Ishikawa (cell line): ENCODE results near the gene KIAA1549.

Experiments
- CEBPB ChIP-seq: IDR thresholded peaks from 2 replicates; pipeline ENCODE4 v1.6.1; 2012
- CREB1 ChIP-seq: IDR thresholded peaks from 2 replicates; pipeline ENCODE4 v1.6.1; 2012; ENCODE audit warnings: low read depth
- EGR1 ChIP-seq: IDR thresholded peaks from 2 replicates; pipeline ENCODE4 v1.6.1; 2012
- EP300 ChIP-seq: IDR thresholded peaks from 2 replicates; pipeline ENCODE4 v1.6.1; 2012; ENCODE audit warnings: borderline replicate concordance
- FOXM1 ChIP-seq: IDR thresholded peaks from 2 replicates; pipeline ENCODE4 v1.6.1; 2012; ENCODE audit warnings: low read depth, borderline replicate concordance
- NFIC ChIP-seq: IDR thresholded peaks from 2 replicates; pipeline ENCODE4 v1.6.1; 2012
- RAD21 ChIP-seq: IDR thresholded peaks from 2 replicates; pipeline ENCODE4 v1.6.1; 2012; ENCODE audit warnings: low read depth
- TAF1 ChIP-seq: IDR thresholded peaks from 2 replicates; pipeline ENCODE4 v1.6.1; 2012; ENCODE audit warnings: low read depth, mild to moderate bottlenecking
- TCF12 ChIP-seq: IDR thresholded peaks from 2 replicates; pipeline ENCODE4 v1.6.1; 2012; ENCODE audit warnings: low read depth
- TEAD4 ChIP-seq: IDR thresholded peaks from 2 replicates; pipeline ENCODE4 v1.6.1; 2012
- YY1 ChIP-seq: IDR thresholded peaks from 2 replicates; pipeline ENCODE4 v1.6.1; 2012; ENCODE audit warnings: low read depth
- ZBTB7A ChIP-seq: IDR thresholded peaks from 2 replicates; pipeline ENCODE4 v1.6.1; 2012; ENCODE audit warnings: low read depth
- TF ChIP-seq, protein P1 (sequence below): IDR thresholded peaks from 2 replicates; pipeline ENCODE4 v1.6.1; 2012; ENCODE audit warnings: low read depth, mild to moderate bottlenecking
- TF ChIP-seq, protein P2 (sequence below): IDR thresholded peaks from 2 replicates; pipeline ENCODE4 v1.6.1; 2012
- TF ChIP-seq, protein P3 (sequence below): IDR thresholded peaks from 2 replicates; pipeline ENCODE4 v1.6.1; 2012

The KIAA1549 gene

DNA sequence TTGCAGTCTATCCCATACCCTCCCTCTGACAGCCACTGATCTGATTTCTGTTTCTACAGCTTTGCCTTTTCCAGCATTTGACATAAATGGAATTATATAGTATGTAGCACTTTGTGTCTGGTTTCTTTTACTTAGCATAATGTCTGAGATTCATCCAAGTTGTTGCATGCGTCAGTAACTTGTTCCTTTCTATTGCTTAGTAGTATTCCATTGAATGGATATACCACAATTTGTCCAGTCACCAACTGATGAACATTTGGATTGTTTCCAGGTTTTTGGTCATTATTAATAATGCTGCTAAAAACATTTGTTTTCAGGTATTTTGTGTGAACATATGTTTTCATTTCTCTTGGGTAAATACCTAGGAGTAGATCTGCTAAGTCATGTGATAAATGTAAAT lies 6.5 kb upstream of the KIAA1549 start:
- TF ChIP-seq EGR1, result no peak
- TF ChIP-seq, protein P1, sequence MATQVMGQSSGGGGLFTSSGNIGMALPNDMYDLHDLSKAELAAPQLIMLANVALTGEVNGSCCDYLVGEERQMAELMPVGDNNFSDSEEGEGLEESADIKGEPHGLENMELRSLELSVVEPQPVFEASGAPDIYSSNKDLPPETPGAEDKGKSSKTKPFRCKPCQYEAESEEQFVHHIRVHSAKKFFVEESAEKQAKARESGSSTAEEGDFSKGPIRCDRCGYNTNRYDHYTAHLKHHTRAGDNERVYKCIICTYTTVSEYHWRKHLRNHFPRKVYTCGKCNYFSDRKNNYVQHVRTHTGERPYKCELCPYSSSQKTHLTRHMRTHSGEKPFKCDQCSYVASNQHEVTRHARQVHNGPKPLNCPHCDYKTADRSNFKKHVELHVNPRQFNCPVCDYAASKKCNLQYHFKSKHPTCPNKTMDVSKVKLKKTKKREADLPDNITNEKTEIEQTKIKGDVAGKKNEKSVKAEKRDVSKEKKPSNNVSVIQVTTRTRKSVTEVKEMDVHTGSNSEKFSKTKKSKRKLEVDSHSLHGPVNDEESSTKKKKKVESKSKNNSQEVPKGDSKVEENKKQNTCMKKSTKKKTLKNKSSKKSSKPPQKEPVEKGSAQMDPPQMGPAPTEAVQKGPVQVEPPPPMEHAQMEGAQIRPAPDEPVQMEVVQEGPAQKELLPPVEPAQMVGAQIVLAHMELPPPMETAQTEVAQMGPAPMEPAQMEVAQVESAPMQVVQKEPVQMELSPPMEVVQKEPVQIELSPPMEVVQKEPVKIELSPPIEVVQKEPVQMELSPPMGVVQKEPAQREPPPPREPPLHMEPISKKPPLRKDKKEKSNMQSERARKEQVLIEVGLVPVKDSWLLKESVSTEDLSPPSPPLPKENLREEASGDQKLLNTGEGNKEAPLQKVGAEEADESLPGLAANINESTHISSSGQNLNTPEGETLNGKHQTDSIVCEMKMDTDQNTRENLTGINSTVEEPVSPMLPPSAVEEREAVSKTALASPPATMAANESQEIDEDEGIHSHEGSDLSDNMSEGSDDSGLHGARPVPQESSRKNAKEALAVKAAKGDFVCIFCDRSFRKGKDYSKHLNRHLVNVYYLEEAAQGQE, result no peak
- TF ChIP-seq, protein P2, sequence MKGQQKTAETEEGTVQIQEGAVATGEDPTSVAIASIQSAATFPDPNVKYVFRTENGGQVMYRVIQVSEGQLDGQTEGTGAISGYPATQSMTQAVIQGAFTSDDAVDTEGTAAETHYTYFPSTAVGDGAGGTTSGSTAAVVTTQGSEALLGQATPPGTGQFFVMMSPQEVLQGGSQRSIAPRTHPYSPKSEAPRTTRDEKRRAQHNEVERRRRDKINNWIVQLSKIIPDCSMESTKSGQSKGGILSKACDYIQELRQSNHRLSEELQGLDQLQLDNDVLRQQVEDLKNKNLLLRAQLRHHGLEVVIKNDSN, result no peak
- TF ChIP-seq YY1, result no peak
- TF ChIP-seq FOXM1, result no peak
- no peak for TF ChIP-seq RAD21
- no peak for TF ChIP-seq NFIC
- TF ChIP-seq EP300, result no peak

DNA sequence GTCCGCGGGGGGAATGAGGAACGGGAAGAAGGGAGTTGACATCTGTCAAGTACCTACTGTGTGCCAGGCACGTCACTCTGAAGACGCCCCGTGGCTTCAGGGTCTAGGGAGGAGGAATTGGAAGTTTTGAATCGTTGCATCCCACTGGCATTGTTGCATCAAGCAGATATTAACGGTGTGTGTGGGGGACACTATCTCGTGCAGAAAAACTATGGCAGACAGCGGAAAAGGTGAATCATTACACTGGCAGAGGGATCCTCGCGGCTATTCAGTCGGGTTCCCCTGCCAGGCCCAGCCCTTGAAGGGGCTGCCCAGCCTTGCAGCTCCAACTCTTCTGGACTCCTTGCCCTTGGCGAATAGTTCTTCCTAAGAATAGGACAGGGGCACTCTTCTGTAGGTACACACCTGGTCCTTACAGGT lies 1.0 kb upstream of the KIAA1549 start:
- TF ChIP-seq EP300 (no peak), CREB1 (no peak), FOXM1 (no peak), TAF1 (no peak), TCF12 (no peak), RAD21 (no peak), CEBPB (no peak)
- TF ChIP-seq, protein P3, sequence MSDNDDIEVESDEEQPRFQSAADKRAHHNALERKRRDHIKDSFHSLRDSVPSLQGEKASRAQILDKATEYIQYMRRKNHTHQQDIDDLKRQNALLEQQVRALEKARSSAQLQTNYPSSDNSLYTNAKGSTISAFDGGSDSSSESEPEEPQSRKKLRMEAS, result no peak
- TF ChIP-seq, protein P2, result no peak

DNA sequence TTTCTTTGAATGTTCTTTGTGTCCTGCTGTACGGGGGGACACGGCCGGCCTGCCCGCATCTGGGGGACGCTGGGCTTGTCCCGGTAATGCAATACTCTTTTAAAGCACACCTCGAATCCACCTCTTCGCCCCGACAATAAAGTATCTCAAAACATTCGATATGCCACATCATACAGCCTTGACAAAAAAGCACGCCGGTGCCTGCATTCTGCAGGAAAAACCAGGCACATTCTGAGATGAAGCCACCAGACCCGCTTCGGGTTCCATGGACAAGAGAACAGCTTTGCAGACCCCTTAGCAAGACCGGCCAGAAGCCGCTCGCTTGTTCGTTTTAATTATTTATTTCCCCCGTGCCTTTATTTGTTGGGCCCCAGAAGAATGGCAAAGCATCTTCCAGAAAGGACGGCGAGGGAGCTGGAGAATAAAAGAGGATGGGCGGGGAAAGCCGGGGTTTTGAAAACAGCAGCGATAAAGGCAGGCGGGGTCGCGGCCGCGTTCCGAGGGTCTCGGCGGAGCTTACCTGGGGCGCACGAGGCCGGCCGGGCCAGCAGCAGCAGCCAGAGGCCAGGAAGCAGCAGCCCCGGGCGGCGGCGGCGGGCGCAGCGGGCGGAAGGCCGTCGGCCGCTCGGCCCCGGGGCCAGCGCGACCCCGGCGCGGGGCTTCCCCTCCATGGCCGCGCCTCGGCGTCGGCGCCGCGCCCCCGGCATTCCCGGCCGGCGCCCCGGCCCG lies 462 bp downstream of the KIAA1549 start:
- TF ChIP-seq, protein P1, result no peak
- peak; percentile 82; the same call in 1 of the 2 replicates for TF ChIP-seq ZBTB7A

DNA sequence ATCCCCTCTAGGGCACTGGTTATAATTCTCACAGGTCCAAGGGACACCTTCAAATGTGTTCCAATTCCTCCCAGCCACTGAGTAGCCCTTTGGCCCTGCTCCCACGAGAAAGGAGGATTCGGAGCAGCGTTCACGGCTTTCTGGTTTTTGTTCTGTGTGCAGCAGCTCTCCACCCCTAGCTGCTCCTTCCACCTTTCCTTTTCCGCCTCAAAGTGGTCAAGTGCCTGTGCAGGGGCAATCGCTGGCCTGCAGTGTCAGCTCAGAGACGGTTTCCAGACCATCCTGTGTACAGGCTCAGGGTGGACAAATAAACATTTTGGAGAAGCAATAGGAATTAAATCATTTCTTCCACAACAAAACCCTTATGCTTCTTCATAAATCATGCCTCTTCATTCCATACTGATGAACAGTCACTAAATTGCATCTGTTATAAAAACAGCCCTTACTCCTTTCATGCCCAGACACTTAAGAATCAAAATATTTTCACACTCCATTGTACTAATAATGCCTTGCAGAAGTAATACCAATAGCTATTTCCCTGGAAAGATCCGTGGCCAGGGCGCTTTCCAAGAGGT lies 1.1 kb downstream of the KIAA1549 start:
- no peak for TF ChIP-seq RAD21
- TF ChIP-seq, protein P2, result no peak
- no peak for TF ChIP-seq TEAD4
- no peak for TF ChIP-seq EGR1
- no peak for TF ChIP-seq CEBPB
- no peak for TF ChIP-seq YY1
- TF ChIP-seq EP300, result no peak
- no peak for TF ChIP-seq TCF12
- TF ChIP-seq, protein P3, result no peak
- TF ChIP-seq CREB1, result no peak

DNA sequence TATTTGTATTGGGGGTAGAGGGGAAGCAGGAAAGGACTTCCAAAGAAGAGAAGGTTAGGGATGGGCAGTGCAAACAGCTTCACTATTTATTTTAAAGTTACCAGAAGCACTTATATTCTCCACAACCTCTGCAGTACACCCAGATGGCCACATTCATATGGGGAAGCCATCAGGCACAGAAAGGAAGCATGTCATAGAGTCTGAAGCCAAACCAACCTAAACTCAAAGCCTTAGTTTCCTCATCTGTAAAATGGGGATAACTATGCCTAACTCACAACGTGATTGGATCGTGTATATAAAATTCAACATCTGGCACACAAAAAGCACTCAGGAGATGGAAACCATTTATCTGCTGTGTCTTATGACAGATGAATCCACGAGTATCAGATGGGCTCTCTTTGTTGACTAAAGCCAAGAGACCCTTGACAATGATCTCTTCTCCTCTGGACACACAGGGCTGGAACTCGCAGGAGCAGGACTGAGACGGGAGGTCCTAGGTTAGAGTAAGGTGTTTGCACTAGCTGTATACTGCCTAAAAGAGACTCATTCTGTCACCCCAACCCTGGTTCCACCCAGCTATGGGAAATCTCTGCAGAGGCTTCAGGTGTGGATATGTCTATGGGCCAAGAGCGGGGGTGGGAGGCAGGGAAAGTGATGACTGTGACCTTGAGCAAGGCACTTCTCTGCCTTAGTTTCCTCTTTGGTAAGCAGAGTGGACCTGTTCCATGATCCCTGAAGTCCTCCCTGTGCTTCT lies 1.8 kb downstream of the KIAA1549 start:
- TF ChIP-seq RAD21 (no peak), CEBPB (no peak), EGR1 (no peak), NFIC (no peak), EP300 (no peak), FOXM1 (no peak), TAF1 (no peak), CREB1 (no peak), TCF12 (no peak), ZBTB7A (no peak), YY1 (no peak)
- TF ChIP-seq, protein P1, result no peak
- TF ChIP-seq, protein P3, result no peak
